GM21447 (cell line): ENCODE measurements around the gene BTBD3.

Source experiments
- ATAC-seq: cut with Tn5 transposase; IDR thresholded peaks from one replicate; pipeline ENCODE4 v1.9.1; 2021; ENCODE audit not compliant: unreplicated experiment

The BTBD3 gene

DNA sequence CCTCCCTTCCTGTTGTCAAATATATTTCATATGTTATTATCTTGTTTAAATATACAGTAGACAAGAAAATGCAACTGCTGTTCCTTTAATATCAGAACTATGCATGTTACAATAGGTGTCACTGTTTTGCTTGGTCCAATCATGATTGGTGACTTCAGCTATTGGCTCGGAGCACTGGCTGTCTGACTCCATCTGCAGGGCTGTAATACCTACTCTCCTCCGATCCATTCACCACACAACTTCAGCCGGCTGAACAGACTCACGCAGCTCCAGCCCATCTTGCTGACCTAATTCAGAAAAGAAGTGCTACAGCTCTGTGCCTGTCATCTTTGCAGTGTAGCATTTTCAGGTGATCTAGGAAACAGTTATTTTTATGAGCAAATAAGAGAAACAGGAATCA, at the start of gene BTBD3:
Gene BTBD3 (plus strand): TSS at position 231 of the 400 bp plus-strand sequence. CDS start 383 bp downstream, outside the sequence.
- ATAC-seq, result peak; percentile 92

DNA sequence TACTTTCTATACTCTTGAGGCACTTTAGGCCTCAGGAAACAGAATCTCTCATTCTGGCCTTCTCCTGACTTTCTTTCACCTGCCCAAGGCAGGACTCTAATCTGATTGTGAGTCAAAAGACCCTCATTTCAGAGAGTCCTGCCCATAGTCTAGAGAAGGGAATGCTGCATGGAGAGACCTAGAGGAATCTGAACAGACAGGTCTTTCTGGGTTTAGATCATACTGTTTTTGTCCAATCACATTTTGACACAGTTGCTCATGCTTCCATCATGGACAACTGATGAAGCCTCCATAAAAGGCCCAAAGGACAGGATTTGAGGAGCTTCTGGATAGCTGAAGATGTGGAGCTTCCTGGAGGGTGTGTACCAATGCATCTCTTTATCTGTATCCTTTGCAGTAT, 48.1 kb upstream of the BTBD3 start:
- no peak for ATAC-seq

GRCh38 chr20:11870411-11870810, 47.3 kb upstream of the BTBD3 start:
- ATAC-seq, result no peak

DNA sequence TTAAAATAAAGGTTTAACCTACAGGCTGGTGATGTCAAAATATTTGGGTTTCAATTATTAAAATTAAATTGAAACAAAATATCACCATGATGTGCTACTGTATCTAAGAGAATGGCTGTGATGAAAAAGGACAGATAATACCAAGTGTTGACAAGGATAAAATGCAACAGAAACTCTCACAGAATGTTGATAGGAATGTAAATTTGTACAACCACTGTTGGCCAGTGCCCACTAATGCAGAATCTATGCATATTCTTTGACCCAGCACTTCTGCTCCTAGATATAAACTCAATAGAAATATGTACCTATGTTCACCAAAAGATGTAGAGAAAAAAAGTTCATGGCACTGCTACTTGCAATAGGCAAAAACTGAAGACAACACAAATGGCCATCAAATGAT, 41.1 kb upstream of the BTBD3 start:
- ATAC-seq, result no peak

DNA sequence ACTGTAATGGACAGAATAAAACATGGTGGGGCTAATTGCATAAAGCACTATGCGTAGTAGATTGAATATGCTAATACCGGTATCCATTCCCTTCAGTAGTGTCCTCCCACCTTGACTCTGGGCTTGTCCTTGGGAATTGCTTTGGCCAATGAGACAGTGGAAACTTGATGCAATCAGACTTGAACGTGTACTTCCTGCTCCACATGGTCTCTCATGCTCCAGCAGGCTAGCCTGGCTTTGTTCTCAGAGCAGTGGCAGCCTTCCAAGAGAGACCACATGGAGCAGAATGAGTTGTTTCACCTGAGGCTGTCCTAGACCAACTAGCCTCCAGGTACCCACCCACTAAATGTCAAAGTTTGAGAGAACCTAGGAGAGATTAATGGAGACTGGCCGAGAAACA, 37.0 kb upstream of the BTBD3 start:
- ATAC-seq, result no peak

- no peak for ATAC-seq
These were observed 36.2 kb upstream of the BTBD3 start for GRCh38 chr20:11881449-11881848.

GRCh38 chr20:11882651-11883050, 35.0 kb upstream of the BTBD3 start:
- ATAC-seq, result no peak

DNA sequence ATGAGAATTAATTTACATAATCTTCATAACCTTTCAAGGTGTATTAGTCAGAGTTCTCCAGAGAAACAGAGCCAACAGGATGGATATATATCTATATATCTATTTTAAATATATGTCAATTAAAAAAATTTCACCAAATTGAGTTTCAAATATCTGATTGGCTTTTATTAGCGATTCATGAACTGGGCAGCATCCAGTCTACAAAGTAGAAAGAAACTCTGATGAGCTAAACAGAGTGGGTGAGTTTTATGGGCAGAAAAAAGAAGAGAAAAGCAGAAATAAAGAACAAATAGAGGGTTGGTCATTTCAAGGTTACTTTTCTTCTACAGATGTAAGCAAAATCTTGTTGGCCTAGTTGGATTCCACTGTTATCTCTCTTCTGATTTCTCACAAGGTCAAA, 29.0 kb upstream of the BTBD3 start:
- no peak for ATAC-seq

DNA sequence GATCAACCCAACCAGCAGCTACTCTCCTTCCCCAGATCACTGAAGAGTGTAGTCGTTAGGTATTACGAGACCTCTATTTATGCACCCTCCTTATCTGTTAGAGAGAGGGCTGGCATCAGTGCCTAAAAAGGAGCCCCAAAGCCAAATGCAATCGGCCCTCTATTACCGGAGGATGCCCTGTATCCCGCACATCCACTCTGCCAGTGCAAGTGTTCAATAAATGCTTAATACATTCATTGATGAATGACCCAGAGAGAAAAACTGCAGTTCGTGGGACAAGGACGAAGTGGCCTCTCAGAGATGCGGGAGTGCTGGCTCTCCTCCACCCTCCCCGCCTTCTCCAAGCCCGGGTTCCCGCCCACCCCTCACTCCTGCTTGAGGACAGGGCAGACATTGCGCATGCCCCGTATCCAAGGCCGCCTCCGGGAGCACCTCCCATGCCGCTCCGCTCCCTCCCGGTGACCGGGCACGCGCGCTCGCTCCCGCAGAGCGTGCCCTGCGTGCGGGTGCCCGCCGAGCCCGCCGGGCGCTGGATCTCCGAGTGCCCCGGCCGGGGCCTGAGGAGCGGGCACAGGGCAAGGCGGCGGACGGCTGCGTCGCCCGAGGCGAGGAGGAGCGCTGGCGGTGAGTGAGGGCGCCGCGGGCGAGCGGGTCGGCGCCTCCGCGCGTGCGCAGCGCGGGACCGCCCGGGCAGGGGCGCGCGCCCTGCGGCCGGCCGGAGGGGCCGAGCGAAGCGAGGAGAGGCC, 27.2 kb upstream of the BTBD3 start:
- ATAC-seq, result peak; percentile 49

DNA sequence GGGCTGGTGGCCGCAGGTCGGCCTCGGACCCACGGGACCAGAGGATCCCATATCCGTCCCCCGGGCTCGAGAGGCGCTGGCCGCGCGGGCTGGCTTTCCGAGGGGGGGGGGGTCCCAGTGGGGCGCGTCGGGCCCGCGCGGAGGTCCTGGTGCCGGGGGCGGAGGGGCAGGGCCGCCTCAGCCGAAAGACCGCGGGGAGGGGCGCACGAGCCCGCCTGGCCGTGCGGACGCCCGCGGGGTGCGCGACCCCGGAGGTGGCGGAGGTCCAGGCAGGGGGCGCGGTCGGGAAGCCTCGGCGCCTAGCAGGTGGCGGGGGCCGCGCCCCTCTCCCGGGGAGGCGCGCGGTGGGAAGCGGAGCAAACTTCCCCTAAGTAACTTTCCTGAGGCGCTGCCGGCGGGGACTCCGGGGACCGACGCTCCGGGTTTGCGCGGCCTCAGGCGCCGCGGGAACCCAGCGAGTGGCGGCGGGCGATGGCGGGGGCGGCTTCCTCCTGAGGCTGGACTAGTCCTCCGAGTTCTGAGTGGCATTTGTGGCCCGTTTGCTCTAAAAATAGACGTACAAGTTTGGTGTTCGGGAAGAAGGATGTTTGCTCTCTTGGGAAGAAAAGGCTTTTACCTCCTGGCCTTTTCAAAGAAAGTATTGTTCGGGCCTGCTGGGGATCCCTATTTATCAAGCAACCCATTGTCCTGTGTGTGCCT, 26.5 kb upstream of the BTBD3 start:
- peak; percentile 29 for ATAC-seq

DNA sequence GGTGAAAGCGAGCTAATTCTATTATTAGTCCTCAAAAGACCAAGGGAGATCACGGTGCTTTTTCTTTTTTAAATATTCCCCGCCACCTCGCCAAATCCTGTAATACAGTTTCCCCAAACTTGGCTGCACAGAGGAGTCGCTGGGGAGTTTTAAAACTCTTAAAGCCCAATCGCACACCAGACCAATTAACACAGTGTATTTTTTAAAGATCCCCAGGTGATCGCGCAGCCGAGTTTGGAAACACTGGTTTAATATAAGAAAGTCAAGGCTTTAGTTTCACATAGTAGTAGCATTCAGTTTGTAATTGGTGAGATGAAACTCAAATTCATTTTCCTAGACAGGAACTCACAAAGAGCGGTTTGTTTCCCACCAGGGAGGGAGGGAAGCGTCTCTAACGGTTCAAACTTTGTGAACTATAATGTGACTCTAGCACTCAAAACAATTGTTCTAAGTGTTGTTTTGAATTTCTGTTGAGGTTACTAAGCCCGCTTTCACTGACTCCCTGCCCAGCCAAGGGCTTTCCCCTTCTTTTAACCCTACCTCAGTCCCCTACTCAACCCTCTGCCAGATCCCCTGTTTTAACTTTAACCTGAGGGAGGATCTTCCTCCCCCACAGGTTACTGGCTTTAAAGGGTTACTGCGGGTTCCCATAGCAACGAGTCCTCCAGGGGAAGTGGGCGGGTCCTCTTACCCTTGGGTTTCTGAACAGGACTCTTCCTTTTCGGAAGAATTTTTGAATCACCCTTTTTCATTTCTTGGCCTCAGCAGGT, 25.7 kb upstream of the BTBD3 start:
- ATAC-seq, result peak; percentile 79

GRCh38 chr20:11894062-11894461, 23.6 kb upstream of the BTBD3 start:
- ATAC-seq, result no peak

DNA sequence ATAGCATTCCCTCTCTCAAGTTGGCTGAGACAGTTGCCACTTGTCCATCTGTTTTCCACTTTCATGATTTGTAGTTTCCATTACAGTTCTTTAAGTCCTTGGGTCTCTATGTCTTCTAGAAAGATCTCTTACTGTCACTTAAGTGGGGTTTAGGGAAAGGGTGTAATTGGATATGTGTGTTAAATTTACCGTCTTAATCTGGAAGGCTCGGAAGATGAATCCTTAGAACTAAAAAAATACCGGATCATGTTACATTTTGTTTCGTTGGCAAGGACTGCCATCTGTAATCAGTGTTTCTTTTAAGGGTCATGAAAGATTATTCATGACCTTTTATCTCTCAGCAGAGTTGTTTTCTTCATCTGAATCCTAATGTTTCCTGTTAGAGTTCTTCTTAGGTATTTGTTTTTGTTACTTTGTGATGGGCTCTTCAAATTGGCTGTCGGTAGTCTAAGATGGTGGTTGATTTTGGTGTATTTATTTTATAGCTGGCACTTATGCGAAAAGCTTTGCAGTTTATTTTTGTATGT, 21.8 kb upstream of the BTBD3 start:
- ATAC-seq, result no peak

GRCh38 chr20:11901127-11901526, 16.6 kb upstream of the BTBD3 start:
- no peak for ATAC-seq

- ATAC-seq, result no peak
These were observed 15.4 kb upstream of the BTBD3 start for GRCh38 chr20:11902285-11902697.

GRCh38 chr20:11905460-11906179, 12.1 kb upstream of the BTBD3 start:
- no peak for ATAC-seq

DNA sequence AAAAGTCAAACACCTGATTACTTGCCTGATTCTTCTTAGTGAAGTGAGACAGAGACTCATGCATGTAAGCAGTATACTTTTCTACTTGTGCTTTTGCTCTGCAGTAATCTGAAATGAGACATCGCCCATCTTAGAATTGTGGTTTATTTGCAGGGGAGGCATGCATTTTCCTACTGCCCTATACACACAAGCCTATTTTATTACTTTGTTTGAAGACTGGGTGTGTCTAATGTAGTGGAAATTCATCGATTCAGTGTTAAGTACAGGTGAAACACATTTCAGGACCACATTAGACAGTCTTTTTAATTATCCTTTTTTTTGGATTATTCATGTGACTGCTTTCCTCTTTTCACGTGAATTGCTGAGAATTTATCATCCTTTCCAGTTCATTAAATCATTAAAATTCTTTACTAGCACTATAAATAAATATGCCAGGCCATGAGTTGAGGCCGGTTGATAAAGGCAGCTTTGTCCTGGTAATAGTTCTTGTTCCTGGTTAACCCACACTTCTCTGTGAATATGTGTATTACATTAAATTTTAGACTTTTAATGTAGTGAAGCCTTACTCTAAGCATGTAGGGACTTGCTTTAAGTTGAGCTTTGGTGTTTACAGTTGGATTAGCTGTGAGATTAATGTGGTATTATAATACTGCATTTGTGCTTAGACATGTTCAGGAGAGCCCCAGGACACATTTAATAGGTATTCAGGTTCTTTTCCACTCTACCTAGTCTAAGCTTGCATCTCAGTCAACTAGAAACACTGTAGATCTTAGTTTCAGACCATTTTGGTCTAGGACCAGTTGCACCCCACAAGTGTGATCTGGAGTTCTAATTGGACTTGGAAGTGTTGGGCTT, 10.8 kb upstream of the BTBD3 start:
- ATAC-seq, result no peak

- ATAC-seq, result no peak
These were observed 10.1 kb upstream of the BTBD3 start for GRCh38 chr20:11907621-11908020.

DNA sequence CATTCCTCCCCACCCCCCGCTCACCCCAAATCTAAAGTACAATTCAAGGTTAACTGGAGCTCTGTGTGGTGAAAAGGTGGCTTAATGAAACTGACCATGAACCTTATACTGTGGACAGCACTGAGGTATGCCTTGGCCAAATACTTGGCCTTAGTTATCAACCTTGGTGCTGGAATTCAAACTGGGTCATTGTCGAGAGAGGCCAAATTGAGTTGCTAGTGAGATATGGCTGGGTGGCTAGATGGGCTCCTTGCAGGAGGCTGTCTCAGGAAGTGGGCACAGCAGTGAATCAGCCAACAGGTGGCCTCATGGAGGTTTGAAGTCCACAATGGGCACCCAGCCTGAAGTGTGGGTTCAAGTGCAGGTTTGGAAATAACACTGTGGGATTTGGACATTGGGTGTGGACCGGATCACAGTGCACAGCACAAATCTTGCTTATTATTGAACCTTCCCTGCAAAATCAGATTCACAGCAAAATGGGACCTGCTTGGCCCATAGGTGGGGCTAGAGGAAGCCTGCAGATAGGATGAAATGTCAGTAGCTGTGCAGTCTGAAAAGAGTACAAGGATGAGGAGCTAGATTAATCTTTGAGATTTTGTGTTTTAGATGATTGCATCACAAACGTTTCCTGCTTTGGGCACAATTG, 5.6 kb upstream of the BTBD3 start:
- ATAC-seq, result no peak
